CD4-positive, alpha-beta T cell treated with Interleukin-10 for 1 hour (primary cell): ENCODE results near the gene PPP1R37.

ENCODE experiments used
- DNase-seq: peaks from one replicate; pipeline ENCODE4 v3.0.0-alpha.2; 2020

The PPP1R37 gene

GRCh38 chr19:45092747-45093678 lies at the start of gene PPP1R37:
PPP1R37 (plus strand) TSS chr19:45093179; CDS start chr19:45093326, 147 bp downstream.
- peak; percentile 96 for DNase-seq

DNA sequence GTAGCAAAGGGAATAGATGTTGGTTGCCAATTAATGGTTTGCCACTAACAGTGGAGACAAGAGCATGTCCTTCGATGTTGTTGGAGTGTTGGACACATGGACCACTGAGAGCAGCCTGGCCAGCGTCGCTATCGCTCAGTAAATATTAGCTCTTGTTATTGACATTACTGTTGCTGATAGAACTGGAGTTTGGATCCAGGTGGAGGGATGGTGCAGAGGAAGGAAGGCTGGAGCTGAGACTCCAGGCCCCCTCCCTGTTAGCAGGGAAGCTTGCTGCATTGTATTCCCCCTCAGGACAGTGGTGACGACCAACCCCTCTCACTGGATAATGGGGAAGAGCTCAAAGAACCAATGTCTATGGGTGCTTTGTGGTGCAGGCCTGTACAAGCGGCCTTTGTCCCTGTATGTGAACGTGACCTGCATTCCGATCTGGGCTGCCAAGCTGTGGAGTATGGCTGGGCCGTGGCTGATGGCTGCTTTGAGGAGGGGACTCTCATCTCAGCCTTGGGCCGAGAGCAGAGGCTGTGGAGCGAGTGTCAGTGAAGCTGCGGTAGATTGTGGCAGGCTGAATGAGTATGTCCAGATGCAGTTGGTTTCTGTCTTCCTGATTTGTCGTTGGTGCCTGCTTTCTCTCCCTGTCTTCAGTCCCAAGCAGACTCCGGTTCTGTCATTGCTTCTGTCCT lies 47.2 kb upstream of the PPP1R37 start:
- no peak for DNase-seq

- no peak for DNase-seq
These were observed 46.6 kb upstream of the PPP1R37 start for GRCh38 chr19:45046355-45046754.

GRCh38 chr19:45047188-45047797 lies 45.7 kb upstream of the PPP1R37 start:
- no peak for DNase-seq

GRCh38 chr19:45049073-45049736 lies 43.8 kb upstream of the PPP1R37 start:
- no peak for DNase-seq

- no peak for DNase-seq
These were observed 42.9 kb upstream of the PPP1R37 start for GRCh38 chr19:45050036-45050435.

DNA sequence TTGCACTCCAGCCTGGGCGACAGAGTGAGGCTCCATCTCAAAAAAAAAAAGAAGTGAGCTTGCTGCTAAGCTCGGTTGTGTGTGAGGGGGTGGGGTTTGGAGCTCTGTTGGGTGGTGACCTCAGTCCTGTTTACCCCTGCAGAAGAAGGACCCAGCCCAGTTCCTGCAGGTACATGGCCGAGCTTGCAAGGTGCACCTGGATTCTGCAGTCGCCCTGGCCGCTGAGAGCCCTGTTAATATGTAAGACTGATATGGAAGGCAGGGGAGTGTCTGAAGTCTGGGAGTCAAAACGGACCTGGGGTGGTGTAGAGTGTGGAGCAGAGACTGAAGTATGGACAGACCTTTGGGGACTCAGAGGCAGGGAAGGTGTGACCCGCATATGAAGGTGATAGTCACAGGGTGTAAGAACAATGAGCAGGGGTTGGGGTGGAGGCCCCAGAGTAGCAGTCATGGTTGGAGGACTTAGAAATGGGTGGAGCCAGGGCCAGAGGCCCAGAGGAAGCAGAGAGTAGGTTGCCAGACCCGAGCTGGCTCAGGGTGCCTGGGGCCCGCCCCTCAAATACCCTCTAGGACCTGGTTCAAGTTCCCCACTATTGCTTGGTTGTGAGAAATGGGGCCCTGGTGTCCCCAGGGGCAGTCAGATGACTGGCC lies 40.9 kb upstream of the PPP1R37 start:
- DNase-seq, result no peak

DNA sequence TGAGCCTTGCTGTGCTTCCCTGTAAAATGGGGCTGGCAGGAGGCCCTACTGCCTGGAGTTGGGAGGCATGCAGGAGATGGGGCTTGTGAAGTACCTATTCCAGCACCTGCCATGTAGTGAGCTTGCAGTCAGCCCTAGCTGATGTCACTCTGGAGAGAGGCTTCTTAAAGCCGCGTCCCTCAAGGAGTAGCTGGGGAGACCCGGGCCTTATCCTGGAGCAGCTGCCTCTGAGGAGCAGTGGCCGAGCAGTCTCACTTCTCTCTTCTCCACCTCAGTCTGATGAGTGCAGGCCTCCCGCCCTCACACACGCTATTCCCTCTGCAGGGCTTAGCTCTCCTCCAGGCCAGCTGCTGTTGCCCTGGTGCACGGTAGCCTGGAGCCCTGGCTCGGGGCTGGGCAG lies 36.1 kb upstream of the PPP1R37 start:
- no peak for DNase-seq

GRCh38 chr19:45057444-45057843 lies 35.5 kb upstream of the PPP1R37 start:
- no peak for DNase-seq

DNA sequence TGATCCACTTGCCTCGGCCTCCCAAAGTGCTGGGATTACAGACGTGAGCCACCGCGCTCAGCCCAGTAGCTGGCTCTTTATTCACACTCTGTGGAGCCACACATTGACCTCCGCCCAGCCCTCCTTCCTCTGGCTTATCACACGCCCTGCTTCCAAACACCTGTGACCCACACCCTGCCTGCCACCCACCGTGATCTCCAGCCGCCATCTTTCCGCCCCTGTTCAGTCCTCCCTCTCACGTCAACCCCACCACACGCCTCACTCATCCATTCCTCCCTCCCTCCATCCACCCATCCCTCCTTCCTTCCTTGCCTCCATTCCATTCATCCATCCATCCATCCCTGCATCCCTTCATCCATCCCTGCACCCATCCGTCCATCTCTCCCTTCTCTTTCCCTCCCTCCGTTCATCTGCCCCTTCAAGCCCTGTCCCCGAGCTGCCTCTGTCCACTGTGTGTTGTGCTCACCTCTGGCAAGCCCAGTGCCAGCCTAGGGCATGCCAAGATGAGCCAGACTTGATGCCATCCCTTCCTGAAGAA lies 34.3 kb upstream of the PPP1R37 start:
- DNase-seq, result no peak

- peak; percentile 87 for DNase-seq
These were observed 33.6 kb upstream of the PPP1R37 start for GRCh38 chr19:45059258-45059965.

DNA sequence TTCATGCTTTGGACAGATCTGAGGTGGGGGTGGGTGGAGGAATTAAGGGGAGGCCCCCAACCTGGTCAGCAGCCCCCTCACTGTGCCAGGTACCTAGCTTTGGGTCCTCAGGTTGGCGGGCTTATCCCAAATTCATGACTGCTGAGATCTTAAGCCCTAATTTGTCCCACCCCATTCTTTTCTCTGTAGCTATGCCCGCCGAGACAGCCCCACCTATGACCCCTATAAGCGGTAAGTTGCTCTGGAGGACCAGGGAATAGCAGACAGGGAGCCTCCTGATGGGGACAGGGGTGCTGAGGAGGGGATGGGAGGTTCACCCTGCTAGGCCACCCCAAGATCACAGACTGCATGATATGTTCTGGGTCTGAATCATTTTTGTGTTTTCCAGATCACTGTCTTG lies 31.0 kb upstream of the PPP1R37 start:
- DNase-seq, result no peak

- DNase-seq, result no peak
These were observed 28.9 kb upstream of the PPP1R37 start for GRCh38 chr19:45063851-45064801.

DNA sequence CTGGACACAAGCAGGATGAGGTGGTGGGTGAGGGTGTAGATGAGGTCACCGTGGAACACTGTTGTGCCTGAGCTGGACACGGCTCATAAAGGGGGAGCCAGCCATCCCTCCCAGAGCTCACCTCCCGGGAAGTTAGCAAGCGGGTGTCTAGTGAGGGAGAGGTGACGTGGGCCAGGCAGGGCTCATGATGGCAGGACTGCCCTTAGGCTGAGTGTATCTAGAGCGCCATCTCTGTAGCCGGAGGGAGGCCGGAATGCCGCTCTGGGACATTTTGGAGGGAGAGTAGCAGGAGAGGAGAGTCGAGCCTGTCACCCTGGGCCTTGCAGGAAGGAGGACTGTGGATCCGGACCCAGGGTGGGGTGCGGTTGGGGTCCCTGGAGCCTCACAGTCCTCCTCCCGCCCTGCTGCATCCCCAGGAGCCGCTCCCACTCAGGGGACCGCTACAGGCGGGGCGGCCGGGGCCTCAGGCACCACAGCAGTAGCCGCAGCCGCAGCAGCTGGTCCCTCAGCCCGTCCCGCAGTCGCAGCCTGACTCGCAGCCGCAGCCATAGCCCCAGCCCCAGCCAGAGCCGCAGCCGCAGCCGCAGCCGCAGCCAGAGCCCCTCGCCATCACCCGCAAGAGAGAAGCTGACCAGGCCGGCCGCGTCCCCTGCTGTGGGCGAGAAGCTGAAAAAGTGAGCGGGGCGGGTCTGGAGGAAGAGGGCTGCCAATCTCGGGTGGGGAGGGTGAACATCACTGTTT lies 25.9 kb upstream of the PPP1R37 start:
- DNase-seq, result no peak

GRCh38 chr19:45068041-45068440 lies 24.9 kb upstream of the PPP1R37 start:
- no peak for DNase-seq

DNA sequence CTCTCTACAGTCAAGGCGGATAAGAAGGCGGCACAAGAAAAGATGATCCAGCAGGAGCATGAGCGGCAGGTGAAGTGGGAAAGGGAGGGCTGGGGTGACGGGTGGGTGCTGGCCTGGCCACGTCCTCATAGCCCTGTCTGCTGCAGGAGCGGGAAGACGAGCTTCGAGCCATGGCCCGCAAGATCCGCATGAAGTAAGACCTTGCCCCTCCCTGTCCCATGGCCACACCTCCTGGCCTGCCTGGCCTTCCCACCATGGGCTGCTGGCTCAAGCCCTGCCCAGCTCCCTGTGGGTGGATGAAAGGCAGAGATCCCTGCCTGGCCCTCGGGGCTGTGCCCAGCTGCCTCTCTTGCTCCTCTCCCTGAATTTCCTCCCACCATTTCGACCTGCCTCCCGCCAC lies 23.9 kb upstream of the PPP1R37 start:
- DNase-seq, result no peak

GRCh38 chr19:45070214-45070613 lies 22.8 kb upstream of the PPP1R37 start:
- DNase-seq, result no peak

- no peak for DNase-seq
These were observed 22.0 kb upstream of the PPP1R37 start for GRCh38 chr19:45070861-45071544.

GRCh38 chr19:45071545-45071938 lies 21.4 kb upstream of the PPP1R37 start:
- DNase-seq, result no peak
